Astrocyte of the cerebellum (primary cell): Measurements from ENCODE around the gene NT5DC3.

Experiments
- DNase-seq: peaks from one replicate; pipeline ENCODE4 v3.0.0-alpha.2; 2011; ENCODE audit warnings: low read depth
- H3K4me3 ChIP-seq: 2 replicates; pipeline ENCODE4 v1.5.1; 2011; ENCODE audit warnings: mild to moderate bottlenecking, low read depth, low read length, moderate library complexity
- CTCF ChIP-seq: IDR thresholded peaks from 2 replicates; pipeline ENCODE4 v1.5.1; 2012; ENCODE audit warnings: low read length, low read depth, moderate library complexity, mild to moderate bottlenecking; ENCODE audit errors: missing control alignments
- in situ Hi-C: cut with HindIII; loops from 2 replicates; pipeline ENCODE4 v1.10.0; 2017; ENCODE audit warnings: low sequenced_read_pairs

NT5DC3 gene

GRCh38 chr12:103729499-103729898, 111.5 kb downstream of the NT5DC3 start:
- DNase-seq, result no peak
- no peak overlapping the region for H3K4me3 ChIP-seq
- TF ChIP-seq CTCF, result no peak
- in situ Hi-C loops, result no loop called here

DNA sequence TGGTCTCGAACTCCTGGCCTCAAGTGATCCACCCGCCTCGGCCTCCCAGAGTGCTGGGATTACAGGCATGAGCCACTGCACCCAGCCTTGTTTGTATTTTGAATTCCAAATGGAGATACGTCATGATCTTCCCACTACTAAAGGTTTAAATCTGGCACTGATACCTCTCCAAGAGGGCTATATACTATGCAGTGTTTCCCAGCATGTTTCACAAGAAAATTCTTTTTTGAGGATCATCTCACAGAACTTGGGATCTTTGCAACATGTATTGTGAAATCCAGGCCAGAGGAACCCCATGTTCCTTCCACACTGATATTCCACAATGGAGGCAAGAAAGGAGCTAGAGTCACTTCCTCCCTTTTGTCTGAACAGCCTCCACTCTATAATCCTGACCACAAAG, 112.7 kb downstream of the NT5DC3 start:
- no peak overlapping the region for H3K4me3 ChIP-seq
- in situ Hi-C loops, result no loop called here
- TF ChIP-seq CTCF, result no peak
- no peak for DNase-seq

GRCh38 chr12:103727638-103728037, 113.4 kb downstream of the NT5DC3 start:
- H3K4me3 ChIP-seq, result no peak overlapping the region
- TF ChIP-seq CTCF, result no peak
- in situ Hi-C loops, result no loop called here
- DNase-seq, result no peak

GRCh38 chr12:103725398-103725797, 115.6 kb downstream of the NT5DC3 start:
- DNase-seq, result no peak
- TF ChIP-seq CTCF, result no peak
- H3K4me3 ChIP-seq, result no peak overlapping the region
- in situ Hi-C loops, result no loop called here
